ENCODE results near the gene KCP.

The KCP gene

DNA sequence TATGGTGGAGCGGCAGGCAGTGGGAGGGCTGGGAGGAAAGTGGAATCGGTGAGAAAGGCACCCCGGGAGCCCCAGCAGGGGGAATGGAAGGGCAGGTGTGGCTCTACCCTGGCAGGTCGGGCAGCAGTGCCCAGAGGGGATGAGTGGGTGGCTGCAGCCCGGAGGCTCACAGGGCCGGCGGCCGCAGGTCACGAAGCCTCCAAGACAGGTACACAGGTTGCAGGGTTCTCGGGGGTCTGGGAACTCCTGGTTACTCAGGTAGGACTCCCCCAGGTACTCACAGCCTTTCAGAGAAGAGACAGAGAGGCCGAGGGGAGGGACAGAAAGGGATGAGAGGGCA, 21.8 kb downstream of the KCP start:
- DNase-seq (ENCODE audit: low read depth in 1 of 2, low spot score in 1 of 2), result no peak

DNA sequence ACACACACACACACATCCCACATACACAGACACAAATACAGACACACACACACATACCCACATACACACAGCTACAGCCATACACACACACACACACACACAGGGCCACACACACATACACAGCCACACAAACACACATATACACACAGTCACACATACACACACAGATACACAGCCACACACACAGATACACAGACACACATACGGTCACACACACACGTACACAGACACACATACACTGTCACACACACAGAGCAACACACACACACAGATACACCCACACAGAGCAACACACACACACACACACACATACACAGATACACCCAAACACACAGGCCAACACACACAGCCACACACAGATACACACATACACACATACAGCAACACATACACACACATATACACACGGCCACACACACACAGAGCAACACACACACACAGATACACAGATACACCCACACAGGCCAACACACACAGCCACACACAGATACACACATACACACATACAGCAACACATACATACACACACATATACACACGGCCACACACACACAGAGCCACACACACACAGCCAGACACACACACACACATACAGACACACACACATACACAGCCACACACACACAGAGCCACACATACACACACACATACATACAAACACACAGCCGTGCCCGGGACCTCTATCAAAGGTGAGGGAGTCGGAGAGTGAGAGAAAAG, 22.3 kb downstream of the KCP start:
- DNase-seq (ENCODE audit: low read depth in 1 of 2, low spot score in 1 of 2), result no peak

DNA sequence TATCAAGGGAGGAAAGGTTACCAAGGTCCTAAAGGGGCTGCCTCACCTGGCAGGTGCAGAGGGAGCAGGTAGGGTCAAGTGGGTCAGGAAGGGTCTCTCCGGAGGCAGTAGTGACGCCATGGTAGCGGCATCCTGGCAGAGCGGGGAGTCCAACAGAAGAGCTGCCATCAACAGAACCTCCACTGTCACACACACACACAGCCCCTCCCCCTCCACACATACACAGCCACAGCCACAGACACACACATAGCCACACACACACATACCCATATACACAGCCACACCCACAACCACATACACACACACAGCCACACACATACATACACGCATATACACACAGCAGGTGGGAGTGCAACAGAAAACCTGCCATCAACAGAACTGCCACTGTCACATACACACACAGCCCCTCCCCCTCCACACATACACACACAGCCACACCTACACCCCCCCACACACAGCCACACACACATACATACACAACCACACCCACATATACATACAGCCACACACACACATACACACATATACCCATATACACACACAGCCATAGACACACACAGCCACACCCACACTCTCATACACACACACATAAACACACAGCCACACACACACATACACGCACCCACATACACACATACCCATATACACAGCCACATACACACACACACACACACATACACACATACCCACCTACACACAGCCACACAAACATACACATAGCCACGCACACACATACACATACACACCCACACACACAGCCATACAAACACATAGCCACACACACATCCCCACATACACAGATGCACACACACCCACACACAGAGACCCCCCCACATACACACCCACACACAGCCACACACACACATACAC, 23.1 kb downstream of the KCP start:
- DNase-seq (ENCODE audit: low read depth in 1 of 2, low spot score in 1 of 2), result no peak

DNA sequence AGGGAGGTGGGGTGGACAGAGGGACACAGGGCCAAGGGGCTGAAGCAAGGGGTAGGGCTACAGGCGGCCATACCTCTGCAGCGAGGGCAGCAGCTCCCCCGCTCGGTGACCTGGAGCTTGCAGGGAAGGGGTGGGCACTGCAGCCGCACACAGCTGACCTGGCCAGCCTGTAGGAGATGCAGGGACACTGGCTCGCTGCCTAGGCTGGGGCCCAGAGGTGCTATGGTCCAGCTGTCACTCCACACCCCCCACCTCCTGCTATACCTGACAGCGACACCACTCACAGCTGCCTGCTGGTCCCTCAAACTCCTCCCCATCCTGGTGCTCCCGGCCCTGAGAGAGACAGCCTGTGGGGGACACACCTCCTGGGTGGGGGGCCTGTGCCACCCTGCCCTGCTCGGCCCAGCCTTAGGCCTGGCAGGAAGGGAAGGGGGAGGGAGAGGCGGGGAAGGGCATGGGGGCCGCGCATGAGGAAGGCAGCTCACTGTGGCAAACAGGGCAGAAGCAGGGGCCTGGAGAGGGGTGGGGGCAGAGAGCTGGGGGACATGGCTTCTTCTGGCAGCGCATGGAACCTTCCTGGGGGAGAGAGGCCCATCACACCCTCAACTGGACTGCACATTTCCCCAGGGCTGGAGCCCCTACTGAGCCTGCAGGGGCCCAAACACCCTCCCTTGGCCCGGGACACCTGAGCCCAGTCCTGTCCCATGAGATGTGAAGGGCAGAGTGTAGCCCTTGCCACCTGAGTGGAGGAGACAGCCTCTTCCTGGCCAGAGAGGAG, 23.9 kb downstream of the KCP start:
- no peak for DNase-seq (ENCODE audit: low read depth in 1 of 2, low spot score in 1 of 2)

DNA sequence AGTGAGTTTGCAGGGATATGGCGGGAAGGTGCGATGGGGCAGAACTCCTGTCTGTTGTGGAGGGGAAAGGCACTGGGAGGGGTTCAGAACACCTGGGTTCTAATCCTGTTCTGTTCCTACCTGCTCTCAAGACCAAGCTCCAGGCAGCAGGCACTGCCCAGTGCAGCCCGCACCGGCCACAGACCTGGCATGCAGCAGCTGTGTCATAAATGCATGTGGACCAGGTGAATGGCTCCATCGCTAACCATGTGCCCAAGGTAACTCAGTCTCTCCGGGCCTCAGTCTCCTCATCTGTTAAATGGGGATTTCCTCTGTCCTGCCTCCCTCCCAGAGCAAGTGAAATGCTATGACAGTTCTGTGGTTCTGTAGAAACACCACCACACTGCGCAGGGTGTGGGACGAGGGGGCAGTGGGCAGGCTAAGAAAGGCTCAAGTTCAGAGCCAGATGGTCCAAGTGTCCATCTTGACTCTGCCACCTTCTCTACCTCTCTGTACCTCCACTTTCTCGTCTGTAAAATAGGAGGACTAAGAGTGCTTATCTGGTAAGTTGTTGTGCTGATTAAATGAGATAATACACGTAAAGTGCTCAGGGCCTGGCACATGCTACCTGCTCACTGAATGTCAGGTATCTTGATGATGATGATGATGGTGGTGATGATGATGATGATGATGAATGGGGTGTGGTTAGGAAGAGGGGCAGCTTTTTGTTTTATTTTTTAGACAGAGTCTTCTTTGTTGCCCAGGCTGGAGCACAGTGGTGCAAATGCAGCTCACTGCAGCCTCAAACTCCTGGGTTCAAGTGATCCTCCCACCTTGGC, 24.9 kb downstream of the KCP start:
- DNase-seq (ENCODE audit: low read depth in 1 of 2, low spot score in 1 of 2), result no peak

DNA sequence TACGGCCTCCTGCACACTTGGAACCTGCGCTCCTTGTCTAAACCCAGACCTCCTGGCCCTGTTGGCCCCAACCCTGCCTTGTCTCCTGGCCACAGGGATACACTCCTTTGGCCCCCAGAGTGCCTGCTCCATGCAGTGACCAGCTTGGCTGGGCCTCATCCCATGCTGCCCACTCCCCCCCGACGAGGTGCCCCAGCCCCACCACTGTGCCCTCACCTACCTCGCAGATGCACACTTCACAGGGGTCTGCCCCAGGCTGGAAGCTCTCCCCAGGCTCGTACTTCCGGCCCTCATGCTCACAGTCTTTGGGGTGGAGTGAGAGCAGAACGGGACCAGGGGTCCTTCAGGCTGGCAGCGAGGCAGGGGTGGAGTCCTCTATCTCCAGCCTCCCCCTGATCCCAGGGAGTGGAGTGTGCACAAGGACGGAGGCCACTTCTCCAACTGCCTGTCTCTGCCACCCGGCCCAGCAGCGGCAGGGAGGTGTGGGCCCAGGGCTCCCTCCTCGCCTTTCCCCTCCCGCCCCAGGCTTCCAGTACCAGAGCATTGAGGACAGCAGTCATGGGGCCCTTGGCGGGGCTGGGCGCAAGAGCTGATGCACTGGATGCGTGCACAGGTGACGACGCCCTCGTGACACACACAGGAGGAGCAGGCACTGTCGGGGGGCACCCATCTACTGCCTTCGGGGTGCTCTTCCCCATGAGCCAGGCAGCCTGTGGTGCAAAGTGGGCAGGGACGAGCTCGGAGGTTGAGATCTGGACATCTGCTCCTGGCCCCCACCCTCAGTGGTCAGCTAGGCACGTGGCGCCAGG, 25.7 kb downstream of the KCP start:
- no peak for DNase-seq (ENCODE audit: low read depth in 1 of 2, low spot score in 1 of 2)

DNA sequence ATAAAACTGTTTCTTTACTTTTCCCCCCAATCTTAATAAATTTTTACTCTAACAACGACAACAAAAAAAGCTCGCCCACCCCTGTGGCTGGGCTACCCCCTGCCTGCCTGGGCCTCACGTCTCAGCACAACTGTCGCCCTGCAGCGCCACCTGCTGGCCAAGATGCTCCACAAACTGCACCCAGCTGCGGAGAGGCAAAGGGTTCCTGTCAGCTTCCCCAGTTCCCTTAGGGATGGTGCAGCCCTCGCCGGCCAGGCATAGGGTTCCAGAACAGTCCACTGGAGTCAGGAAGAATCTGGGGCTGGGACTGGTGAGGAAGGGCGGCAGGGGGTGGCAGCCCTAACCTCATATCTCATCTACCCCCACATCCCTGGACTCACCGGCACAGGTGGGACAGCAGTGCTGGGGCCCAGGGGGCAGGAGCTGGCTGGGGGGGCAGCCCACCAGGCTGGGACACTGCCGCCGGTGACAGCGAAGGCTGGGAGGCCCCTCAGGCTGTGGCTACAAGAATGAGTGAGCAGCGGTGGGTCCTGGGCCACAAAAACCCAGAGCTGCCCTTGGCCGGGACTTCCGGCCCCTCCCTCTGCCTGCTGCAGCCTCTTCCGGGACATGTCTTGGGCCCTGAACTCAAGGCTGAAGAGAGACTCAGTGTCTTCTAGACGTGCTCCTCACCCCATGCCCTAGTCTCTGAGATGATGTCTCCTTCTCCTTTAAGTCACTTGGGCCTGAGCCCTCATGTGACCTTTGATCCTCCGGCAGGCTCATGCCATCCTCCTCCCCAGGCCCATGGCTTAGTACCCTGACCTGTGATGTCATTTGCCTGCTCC, 26.7 kb downstream of the KCP start:
- DNase-seq (ENCODE audit: low read depth in 1 of 2, low spot score in 1 of 2), result peak; percentile 74 to 87

DNA sequence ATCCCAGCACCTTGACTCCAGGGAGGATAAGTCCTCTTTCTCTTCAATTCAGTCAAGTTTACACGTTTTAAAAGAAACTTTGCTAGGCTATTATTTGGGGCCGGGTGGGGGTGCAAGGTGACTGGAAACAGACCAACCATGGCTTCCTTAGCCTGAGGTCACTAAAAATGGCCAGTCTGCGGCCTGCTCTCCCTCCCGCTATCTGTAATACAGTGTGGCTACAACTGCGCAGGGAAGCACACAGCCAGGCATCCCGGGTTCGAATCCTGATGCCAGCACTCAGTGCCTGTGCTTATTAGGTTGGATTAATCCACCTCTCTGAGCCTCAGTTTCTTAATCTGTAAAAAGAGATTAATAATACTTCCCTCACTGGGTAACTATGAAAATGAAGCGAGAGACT, 28.4 kb downstream of the KCP start:
- no peak for DNase-seq (ENCODE audit: low read depth in 1 of 2, low spot score in 1 of 2)

DNA sequence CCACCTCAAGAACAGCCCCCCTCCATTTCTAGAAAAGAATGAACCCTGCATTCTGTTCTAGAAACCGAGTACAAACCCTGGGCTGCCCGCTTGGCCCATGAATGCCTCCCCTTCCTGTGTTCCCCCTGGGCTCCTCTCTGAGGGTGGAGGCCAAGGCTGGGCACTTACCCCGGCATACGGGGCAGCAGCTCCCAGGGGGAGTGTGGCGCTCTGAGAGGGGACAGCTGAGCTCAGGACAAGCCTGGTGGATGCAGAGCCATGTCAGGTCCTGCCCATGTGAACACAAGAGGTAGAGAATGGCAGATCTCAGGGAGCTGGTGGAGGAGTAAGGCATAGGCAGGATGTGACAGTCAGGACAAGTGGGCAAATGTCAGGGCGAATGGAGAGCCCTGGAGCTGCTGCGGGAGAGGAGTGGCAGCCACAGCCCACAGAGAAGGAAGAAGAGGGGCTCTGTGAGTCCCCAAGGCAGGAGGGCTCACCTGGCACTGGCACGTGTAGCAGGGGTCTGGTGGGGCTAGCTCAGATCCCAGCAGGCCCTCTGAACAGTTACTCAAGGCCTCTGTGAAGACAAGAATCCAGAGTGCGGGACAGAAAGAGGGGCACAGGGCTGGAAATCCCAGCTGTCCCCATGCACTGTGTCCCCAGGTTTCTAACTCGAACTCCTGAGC, 28.9 kb downstream of the KCP start:
- no peak for DNase-seq (ENCODE audit: low read depth in 1 of 2, low spot score in 1 of 2)

DNA sequence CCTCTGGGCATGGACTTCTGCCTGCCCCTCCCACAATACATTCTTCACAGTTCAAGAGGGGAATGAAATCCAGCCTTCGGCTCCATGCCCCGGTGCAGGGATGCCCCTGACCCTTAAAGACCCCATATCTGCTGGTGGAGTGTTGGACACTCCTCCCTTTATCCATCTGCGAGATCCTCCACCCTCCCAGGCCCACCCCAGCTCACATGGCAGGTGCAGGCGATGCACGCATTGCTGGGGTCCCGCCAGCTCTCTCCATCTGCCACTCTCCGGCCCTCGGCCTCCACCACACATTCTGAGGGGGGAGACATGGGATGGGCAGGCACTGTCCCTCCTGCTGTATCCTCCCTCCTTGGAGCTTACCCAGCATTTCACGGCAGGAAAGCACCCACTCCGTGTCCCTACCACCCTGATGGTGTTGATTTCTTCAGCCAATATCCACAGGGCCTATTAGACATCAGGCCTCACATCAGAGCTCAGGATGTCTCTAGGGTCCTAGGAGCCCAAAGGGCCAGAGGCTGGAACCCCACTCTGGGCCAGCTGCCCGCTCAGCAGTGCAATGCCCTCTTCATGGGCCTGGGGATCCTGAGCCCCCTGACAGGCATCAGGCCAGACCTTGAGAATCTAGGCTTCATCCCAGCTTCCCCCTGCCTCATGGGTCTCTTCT, 29.6 kb downstream of the KCP start:
- DNase-seq (ENCODE audit: low read depth in 1 of 2, low spot score in 1 of 2), result no peak

DNA sequence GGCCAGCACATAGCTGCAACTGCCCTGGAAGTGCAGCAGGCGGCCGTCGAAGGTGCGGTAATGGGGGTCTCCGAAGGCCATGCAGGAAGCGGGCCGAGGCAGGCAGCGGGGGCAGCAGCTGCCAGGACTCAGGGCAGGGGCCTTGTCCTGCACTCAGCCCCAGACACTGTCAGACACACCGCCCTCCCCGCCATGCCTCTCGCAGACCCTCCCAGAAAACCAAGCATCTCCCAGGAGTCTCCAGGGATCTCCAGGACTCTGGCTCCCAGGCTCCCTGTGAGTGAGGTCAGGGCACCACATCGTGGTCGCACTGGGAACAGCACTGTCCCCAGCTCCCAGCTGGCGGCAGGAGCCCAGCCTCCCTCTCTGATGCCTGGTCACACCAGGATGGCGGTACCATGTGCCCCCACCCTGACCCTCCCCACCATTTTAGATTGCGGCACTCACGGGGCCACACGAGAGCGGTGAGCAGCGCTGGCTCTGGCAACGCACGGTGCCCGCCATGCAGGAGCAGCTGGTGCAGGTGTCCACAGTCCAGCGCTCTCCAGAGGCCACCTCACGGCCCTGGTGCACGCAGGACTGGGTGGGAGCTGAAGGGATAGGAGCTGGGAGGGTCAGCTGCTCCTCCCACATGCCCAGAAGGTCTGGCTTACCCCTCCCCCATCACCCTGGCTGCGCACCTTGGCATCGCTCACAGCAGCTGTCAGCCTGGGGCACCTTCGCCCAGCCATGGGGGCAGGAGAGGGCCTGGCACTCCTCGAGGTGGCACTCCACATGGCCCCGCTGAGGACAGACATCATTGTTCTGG, 30.4 kb downstream of the KCP start:
- DNase-seq (ENCODE audit: low read depth in 1 of 2, low spot score in 1 of 2), result no peak

DNA sequence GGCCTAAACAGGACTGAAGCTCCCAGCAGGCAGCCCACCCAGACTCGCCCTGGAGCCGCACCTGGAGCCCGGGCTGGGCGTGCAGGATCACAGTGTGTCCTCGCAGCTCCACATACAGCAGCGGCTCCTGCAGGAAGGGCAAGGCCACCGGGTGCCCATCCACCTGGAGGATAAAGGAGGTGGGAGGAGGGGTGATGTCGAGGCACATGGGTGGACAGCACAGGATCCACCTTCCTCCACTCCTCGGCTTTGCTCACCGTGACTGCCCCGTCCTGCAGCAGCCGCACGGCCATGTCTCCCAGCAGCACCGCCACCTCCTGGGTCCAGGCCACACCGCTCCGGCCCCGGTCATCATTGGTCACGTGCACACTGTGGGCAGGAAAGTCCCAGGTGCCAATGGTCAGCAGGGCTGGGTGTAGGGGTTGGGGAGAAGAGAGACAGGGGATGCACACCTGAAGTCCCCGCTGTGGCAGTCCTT, 31.0 kb downstream of the KCP start:
- no peak for DNase-seq (ENCODE audit: low read depth in 1 of 2, low spot score in 1 of 2)

DNA sequence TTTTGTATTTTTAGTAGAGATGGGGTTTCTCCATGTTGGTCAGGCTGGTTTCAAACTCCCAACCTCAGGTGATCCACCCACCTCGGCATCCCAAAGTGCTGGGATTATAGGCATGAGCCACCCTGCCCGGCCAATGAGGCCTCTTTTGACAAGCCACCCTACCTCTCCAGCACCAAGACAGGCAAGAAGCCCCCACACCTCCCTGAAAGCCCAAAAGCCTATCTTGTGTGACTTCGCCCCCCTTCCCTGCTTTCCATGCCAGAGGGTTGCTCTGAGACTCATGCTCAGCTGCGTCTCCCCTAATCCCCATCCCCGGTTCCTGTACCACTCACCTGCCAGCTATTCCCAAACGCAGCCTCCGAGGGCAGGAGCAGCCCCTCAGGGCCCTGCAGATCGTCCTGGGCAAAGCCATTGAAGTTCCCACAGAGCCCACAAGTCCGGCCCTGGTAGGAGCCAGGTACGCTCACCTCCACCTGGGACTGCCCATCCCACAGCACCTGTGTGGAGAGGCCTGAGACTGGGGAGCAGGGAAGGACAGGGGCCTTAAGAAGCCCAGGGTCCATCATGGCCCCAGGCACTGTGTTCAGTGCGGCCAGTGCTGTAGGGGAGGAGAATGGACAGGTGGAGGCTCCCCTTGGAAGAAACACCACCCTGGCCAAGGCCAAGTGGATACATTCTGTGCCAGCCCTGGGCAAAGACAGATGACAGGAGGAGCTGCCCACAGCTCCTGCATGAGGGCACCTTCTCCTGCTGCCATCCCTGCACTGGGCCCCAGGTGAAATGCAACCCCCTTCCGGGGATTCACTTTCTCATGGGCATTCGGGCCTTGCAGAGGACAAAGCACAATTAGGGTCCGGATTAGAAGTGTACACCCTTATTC, 32.0 kb downstream of the KCP start:
- no peak for DNase-seq (ENCODE audit: low read depth in 1 of 2, low spot score in 1 of 2)

DNA sequence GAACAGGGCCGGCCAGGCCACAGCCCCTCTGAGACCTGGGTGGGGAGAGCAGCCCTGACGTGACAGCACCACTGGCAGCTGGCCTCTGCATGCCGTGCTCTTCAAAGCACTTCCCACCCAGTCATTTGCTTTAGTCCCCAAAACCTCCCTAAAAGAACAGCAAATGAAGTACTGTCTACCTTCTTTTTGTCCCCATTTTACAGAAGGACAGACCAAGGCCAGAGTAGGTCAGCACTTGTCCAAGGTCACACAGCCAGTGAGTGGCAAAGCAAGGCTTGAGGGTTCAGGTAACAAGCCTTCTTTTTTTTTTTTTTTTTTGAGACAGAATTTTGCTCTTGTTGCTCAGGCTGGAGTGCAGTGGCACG, 32.8 kb downstream of the KCP start:
- DNase-seq (ENCODE audit: low read depth in 1 of 2, low spot score in 1 of 2), result no peak

DNA sequence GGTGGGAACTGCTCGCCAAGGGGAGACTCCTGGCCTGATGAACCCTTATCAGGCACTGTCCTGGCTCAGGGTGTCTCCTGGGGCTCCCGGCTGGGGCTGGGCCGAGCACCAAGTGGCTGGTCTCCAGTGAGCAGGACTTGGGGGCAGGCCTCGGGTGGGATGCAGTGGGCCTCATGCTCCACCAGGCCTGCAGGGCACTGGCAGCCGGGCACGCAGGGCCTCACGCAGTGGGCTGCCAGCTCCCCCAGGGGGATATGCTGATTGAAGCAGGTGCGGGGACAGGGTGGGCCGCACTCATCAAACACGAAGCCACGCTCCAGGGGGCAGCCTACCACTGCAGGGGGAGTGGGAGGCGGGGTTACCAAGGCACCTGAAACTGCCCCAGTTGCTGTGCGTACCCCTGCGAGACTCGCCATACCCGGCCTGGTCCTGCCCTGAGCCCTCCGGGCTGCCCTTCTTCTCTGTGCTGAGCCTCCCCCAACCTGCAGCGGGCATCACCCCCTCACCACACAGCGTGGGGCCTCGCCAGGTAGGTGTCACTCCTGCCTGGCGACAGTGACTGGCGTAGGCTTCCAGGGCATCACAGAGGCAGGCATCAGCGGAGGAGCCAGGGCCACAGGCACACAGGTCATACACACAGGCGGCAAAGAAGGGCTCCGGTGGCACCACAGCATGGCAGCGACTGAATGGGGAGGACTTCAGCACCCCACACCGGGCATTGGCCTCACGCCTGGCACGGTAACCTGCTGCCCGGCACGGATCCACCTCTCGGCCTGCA, 33.3 kb downstream of the KCP start:
- no peak for DNase-seq (ENCODE audit: low read depth in 1 of 2, low spot score in 1 of 2)

DNA sequence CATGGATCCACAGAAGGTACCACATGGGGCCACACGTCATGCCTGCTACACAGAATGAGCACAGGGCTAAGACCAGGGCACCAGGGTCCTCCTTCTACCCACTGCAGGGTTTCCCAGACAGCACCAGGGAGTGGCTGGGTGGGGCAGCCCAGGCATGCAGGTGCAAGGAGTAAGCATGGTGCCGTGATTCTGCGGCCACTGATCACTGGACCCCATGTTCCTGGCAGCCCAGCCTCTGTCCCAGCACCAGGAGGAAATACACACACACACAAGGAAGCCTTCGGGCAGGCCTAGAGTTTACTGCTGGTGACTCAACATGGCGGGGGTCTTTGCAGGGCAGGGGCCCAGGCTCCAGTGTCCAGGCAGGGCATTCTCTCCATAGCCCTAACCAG, 33.9 kb downstream of the KCP start:
- DNase-seq (ENCODE audit: low read depth in 1 of 2, low spot score in 1 of 2), result no peak

Measured in activated T-helper 1 cell treated with anti-CD3 and anti-CD28 coated beads, Interleukin-2, amount 50 U/mL, for 16 hours (primary cell).